Fibroblast of lung (primary cell): ENCODE measurements around the gene ELOVL5. TPM values are rescaled to one million over a fixed set of nuclear protein-coding genes. Genes with fewer than 3 reads are reported as not detected.

Experiments used
- DNase-seq, 2 donors: peaks; one replicate each; pipeline versions ENCODE4 v3.0.0 to v3.0.0-alpha.2; 2010; ENCODE audit warnings: low read depth in 2 of 2
- H2AFZ ChIP-seq: 2 replicates; pipeline ENCODE4 v1.5.1; 2012; ENCODE audit warnings: low read length, control low read depth, inconsistent platforms
- H3K27ac ChIP-seq: 2 replicates; pipeline ENCODE4 v1.5.1; 2011; ENCODE audit warnings: low read length, control low read depth; ENCODE audit not compliant: insufficient read depth
- H3K27me3 ChIP-seq: 2 replicates; pipeline ENCODE4 v1.5.1; 2011; ENCODE audit warnings: mild to moderate bottlenecking, low read length; ENCODE audit not compliant: control insufficient read depth, insufficient read depth
- H3K36me3 ChIP-seq: 2 replicates; pipeline ENCODE4 v1.5.1; 2011; ENCODE audit warnings: low read length; ENCODE audit not compliant: control insufficient read depth, insufficient read depth
- H3K4me1 ChIP-seq: 2 replicates; pipeline ENCODE4 v1.5.1; 2011; ENCODE audit warnings: low read length; ENCODE audit not compliant: control insufficient read depth, insufficient read depth; ENCODE audit errors: extremely low read depth
- H3K4me2 ChIP-seq: 2 replicates; pipeline ENCODE4 v1.5.1; 2011; ENCODE audit warnings: low read length, control low read depth; ENCODE audit not compliant: insufficient read depth; ENCODE audit errors: extremely low read depth
- H3K4me3 ChIP-seq, 4 experiments: fragments of 200-600 bp in 1 of 4; sonication (generic) in 1 of 4; replicated peaks in 1 of 4; 2 replicates each; pipeline ENCODE4 v1.5.1; 2011 to 2016; ENCODE audit warnings: low read length in 4 of 4, low read depth in 3 of 4, mild to moderate bottlenecking in 3 of 4, control low read depth in 2 of 4, inconsistent platforms in 1 of 4, mixed read lengths in 1 of 4; ENCODE audit not compliant: insufficient read depth in 1 of 4; ENCODE audit errors: control extremely low read depth in 1 of 4
- H3K79me2 ChIP-seq: 2 replicates; pipeline ENCODE4 v1.5.1; 2012; ENCODE audit warnings: mild to moderate bottlenecking, low read length, inconsistent platforms; ENCODE audit not compliant: control insufficient read depth, insufficient read depth
- H3K9ac ChIP-seq: 2 replicates; pipeline ENCODE4 v1.5.1; 2011; ENCODE audit warnings: mild to moderate bottlenecking, low read length, control low read depth; ENCODE audit not compliant: insufficient read depth
- H3K9me3 ChIP-seq: 2 replicates; pipeline ENCODE4 v1.5.1; 2012; ENCODE audit warnings: low read depth, low read length; ENCODE audit not compliant: control insufficient read depth, insufficient read depth
- H4K20me1 ChIP-seq: 2 replicates; pipeline ENCODE4 v1.5.1; 2011; ENCODE audit warnings: low read length; ENCODE audit not compliant: control insufficient read depth, insufficient read depth; ENCODE audit errors: extremely low read depth
- CTCF ChIP-seq, 2 donors: IDR thresholded peaks in 1 of 2; conservative IDR thresholded peaks in 1 of 2; 1 replicate in 1 of 2; 2 replicates in 1 of 2; pipeline ENCODE4 v1.5.1; 2011 to 2012; ENCODE audit warnings: low read length in 2 of 2, control low read depth in 1 of 2, inconsistent platforms in 1 of 2, low read depth in 1 of 2, mild to moderate bottlenecking in 1 of 2
- EZH2 ChIP-seq: IDR thresholded peaks from 2 replicates; pipeline ENCODE4 v1.5.1; 2012; ENCODE audit warnings: low read length, control low read depth, mild to moderate bottlenecking; ENCODE audit errors: missing control alignments
- polyA plus RNA-seq, 2 donors: library from polyadenylated mRNA; depleted of rRNA in 1 of 2; stranded (reverse) in 1 of 2; unstranded in 1 of 2; fragments of >200 nt; gene quantifications; 2 replicates each; pipeline ENCODE4 v1.2.1, GENCODE V29; 2011 to 2012; ENCODE audit warnings: missing spikeins in 1 of 2
- total RNA-seq: library from RNA; depleted of rRNA; stranded (reverse); fragments of >200 nt; gene quantifications from 2 replicates; pipeline ENCODE4 v1.2.1, GENCODE V29; 2014

Gene ELOVL5
- total and polyA plus RNA-seq, 2 donors (not counting 1 experiment from before 2014, with no cell fraction given), result 67.7 to 96.7 TPM

DNA sequence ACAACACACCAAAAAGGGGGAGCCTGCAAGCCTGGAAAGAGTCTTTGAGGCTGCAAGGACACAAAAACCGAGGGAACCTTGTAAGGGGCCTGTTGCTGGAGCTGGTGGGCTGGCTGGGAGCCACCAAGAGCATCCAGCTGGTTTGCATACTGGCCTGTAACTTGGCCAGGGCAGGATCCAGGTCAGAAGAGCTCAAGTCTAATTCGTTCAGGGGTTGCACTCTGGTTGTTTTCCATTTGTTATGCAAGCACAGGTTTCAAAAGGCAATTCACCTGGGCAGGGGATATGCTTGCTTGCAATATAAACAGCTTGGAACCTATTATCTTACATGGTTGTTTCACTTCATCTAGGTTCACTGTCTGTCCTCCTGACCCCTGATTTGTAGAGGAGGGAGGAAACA, 101.8 kb downstream of the ELOVL5 start:
- no peak overlapping the region for H3K4me2 ChIP-seq
- no peaks in the 10 kb centered on the region for H3K9me3 ChIP-seq
- H4K20me1 ChIP-seq, result no peaks in the 10 kb centered on the region
- H3K36me3 ChIP-seq, result no peaks in the 10 kb centered on the region
- H3K4me3 ChIP-seq, result no peak overlapping the region
- no peak for DNase-seq
- no peak for TF ChIP-seq EZH2
- no peak for TF ChIP-seq CTCF (conservative IDR thresholded peaks at IDR 0.05 in 1 of 2, IDR thresholded peaks at IDR 0.05 in 1 of 2; ENCODE audit: low read depth in 1 of 2, low read length in 2 of 2)
- H2AFZ ChIP-seq, result no peak overlapping the region
- no peak overlapping the region for H3K27ac ChIP-seq
- H3K9ac ChIP-seq, result no peak overlapping the region
- no peaks in the 10 kb centered on the region for H3K27me3 ChIP-seq
- no peaks in the 10 kb centered on the region for H3K4me1 ChIP-seq
- H3K79me2 ChIP-seq, result no peaks in the 10 kb centered on the region

GRCh38 chr6:53244958-53245357, 103.8 kb downstream of the ELOVL5 start:
- H3K4me2 ChIP-seq, result no peak overlapping the region
- no peaks in the 10 kb centered on the region for H4K20me1 ChIP-seq
- no peak overlapping the region for H2AFZ ChIP-seq
- no peak overlapping the region for H3K27ac ChIP-seq
- TF ChIP-seq CTCF (conservative IDR thresholded peaks at IDR 0.05 in 1 of 2, IDR thresholded peaks at IDR 0.05 in 1 of 2; ENCODE audit: low read depth in 1 of 2, low read length in 2 of 2) (no peak), EZH2 (no peak)
- no peaks in the 10 kb centered on the region for H3K36me3 ChIP-seq
- no peak overlapping the region for H3K9ac ChIP-seq
- H3K79me2 ChIP-seq, result no peaks in the 10 kb centered on the region
- no peaks in the 10 kb centered on the region for H3K27me3 ChIP-seq
- no peak for DNase-seq
- no peaks in the 10 kb centered on the region for H3K9me3 ChIP-seq
- no peaks in the 10 kb centered on the region for H3K4me1 ChIP-seq
- H3K4me3 ChIP-seq, result no peak overlapping the region

DNA sequence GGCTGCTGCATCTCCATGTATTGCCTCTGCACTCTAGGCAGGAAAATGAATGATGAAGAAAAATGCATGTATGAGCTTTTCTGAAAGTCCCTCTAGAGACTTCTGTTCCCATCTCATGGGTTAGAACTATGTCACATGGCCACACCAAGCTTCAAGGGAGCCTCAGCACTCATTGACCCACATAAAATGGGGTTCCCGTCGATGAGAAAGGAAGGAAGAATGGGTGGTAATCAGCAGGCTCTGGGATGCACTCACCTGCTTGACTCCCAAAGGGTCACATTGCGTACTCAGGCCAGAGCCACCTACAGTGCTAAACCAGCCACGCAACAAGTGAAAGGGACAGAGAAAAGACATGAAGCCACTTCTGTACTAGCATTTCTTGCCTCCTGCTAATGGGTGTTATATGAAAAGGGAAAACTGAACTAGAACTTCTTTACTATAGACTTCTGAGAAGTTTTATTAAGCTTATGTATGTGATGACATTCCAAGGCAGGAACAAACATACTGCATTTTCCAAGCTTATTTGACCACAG, 104.3 kb downstream of the ELOVL5 start:
- H3K27me3 ChIP-seq, result no peaks in the 10 kb centered on the region
- no peaks in the 10 kb centered on the region for H4K20me1 ChIP-seq
- no peaks in the 10 kb centered on the region for H3K79me2 ChIP-seq
- no peak overlapping the region for H3K4me2 ChIP-seq
- H3K27ac ChIP-seq, result no peak overlapping the region
- no peak overlapping the region for H2AFZ ChIP-seq
- no peaks in the 10 kb centered on the region for H3K9me3 ChIP-seq
- no peaks in the 10 kb centered on the region for H3K36me3 ChIP-seq
- no peak overlapping the region for H3K4me3 ChIP-seq
- H3K4me1 ChIP-seq, result no peaks in the 10 kb centered on the region
- DNase-seq, result no peak
- H3K9ac ChIP-seq, result no peak overlapping the region
- TF ChIP-seq EZH2 (no peak), CTCF (conservative IDR thresholded peaks at IDR 0.05 in 1 of 2, IDR thresholded peaks at IDR 0.05 in 1 of 2; ENCODE audit: low read depth in 1 of 2, low read length in 2 of 2) (no peak)
